ENCODE measurements around the gene TCTN1.

- TF ChIP-seq TCF7L2 (IDR thresholded peaks at IDR 0.05; ENCODE audit: borderline replicate concordance, extremely low read depth, insufficient read depth, insufficient read length): no peak
- TF ChIP-seq CTCF (IDR thresholded peaks at IDR 0.05 in 2 of 3, conservative IDR thresholded peaks at IDR 0.05 in 1 of 3; ENCODE audit: borderline replicate concordance in 1 of 3, insufficient read depth in 1 of 3, low read depth in 2 of 3, low read length in 2 of 3): peak; percentile 79 to 81 (median 80); a peak in 5 of 6 replicates
- no peak for TF ChIP-seq POLR2A (IDR thresholded peaks at IDR 0.05; ENCODE audit: borderline replicate concordance, extremely low read depth, insufficient read depth, insufficient read length)
- TF ChIP-seq EZH2phosphoT487 (IDR thresholded peaks at IDR 0.05; ENCODE audit: borderline replicate concordance): no peak
- TF ChIP-seq SP1 (IDR thresholded peaks at IDR 0.05; ENCODE audit: low read depth): 0 out of 2 replicates have a peak, but pooled peaks have one; percentile 21
- TF ChIP-seq CBX3 (IDR thresholded peaks at IDR 0.05; ENCODE audit: low read depth): peak; percentile 34; the same call in 1 of the 2 replicates
- TF ChIP-seq REST (IDR thresholded peaks at IDR 0.05; ENCODE audit: low read depth): no peak
- no peak for TF ChIP-seq FOSL1 (IDR thresholded peaks at IDR 0.05; ENCODE audit: low read depth)
- TF ChIP-seq YY1 (IDR thresholded peaks at IDR 0.05; ENCODE audit: extremely low read depth, insufficient replicate concordance, low read depth, low read length): no peak
- TF ChIP-seq ZFX (IDR thresholded peaks at IDR 0.05): peak; percentile 12; the same call in 1 of the 2 replicates
- no peak for TF ChIP-seq EZH2 (IDR thresholded peaks at IDR 0.05)
- TF ChIP-seq RAD21 (IDR thresholded peaks at IDR 0.05; ENCODE audit: low read depth): peak; percentile 86
- TF ChIP-seq ZNF274 (IDR thresholded peaks at IDR 0.05; ENCODE audit: low read depth, low read length): no peak
These were observed 84.4 kb downstream of the TCTN1 start for GRCh38 chr12:110698171-110698902.

Data from HCT116 (cell line).